ENCODE data around the gene ARHGEF2.
A peak's percentile ranks its signal among the peaks of the same experiment; 100 is the strongest.

The ARHGEF2 gene

DNA sequence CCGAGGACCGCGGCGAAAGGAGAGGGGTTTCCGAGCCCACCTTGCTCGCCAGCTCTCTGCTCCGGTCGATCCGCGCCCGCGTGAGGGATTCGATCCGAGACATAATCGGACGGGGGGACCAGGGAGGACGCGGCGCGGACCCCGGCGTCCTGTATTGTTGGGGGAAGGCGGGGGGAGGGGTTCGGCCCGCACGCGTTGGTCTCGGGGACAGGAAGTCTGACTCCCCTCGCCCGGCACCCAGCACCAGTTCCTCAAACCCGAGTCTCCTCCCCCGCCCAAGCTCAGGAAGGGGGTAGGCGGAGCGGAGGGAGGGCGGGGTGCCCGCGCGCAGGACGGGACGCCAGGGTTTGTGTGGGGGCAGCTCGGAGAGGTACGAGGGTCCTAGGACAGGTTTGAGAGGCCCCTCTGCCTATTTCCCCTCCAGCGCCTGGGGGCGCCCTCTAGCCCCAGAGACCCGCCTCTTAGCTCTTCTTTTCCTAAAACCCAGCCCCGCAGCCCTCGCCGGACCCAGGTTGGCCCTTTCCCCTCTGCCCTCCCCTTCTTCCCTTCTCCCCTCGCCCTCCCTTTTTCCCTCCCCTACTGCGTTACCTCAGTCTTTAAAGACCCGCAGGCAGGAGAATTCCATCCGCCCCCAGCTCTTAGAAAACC is at the start of gene ARHGEF2:
ARHGEF2 (minus strand) TSS at position 223 of the 648 bp plus-strand sequence; CDS start at position 103, 120 bp downstream.
- in situ Hi-C loops (cut with MboI; ENCODE audit: low pct_unique_long_range_greater_than_20kb, low sequenced_read_pairs), result no loop called here
- peak; percentile 94 for DNase-seq

DNA sequence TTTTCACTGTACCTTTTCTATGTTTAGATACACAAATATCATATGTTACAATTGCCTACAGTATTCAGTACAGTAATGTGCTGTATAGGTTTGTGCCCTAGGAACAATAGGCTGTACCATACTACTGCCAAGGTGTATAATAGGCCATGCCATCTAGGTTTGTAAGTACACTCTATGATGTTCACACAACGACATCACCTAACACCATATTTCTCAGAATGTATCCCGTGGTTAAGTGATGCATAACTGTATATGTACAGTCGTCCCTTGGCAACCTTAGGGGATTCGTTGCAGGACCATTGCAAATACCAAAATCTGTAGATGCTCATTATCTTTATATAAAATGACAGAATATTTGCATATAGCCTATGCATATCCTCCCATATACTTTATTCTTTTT is 48.2 kb upstream of the ARHGEF2 start:
- DNase-seq, result no peak
- in situ Hi-C loops (cut with MboI; ENCODE audit: low pct_unique_long_range_greater_than_20kb, low sequenced_read_pairs), result no loop called here

DNA sequence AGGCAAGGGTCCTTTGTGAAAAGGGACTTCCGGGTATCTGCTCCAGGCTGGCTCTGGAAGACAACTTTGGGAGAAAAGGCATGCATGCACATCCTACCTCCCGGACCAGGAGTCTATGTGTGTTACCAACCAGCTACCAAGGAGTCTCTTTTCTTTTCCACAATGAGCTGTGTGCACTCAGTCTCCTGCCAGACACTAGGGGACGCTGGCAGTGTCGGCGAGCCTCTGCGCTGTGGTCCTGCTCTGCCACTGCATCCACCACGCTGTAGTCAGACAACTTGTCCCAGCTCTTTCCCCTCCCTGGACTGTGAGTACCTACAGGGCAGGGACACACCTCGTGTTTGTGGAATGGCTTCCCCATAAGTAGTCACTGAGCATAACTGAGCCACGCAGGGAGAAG is 47.5 kb upstream of the ARHGEF2 start:
- peak; percentile 74 for DNase-seq
- in situ Hi-C loops (cut with MboI; ENCODE audit: low pct_unique_long_range_greater_than_20kb, low sequenced_read_pairs), result no loop called here

DNA sequence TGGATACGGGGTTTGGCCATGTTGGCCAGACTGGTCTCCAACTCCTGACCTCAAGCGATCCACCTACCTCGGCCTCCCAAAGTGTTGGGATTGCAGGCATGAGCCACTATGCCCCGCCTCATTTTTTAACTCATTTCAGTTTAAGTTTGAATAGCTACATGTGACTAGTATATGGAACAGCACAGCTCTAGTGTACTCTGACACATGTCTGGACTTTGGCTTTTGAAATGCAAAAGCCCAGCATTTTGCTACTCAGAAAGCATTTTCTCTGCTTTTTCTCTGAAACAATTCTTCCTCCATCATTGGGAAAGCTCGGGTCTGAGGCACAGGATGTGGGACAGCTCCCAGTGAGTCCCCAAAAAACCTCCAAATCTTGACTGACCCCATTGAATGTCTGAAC is 46.5 kb upstream of the ARHGEF2 start:
- in situ Hi-C loops (cut with MboI; ENCODE audit: low pct_unique_long_range_greater_than_20kb, low sequenced_read_pairs), result no loop called here
- DNase-seq, result no peak

DNA sequence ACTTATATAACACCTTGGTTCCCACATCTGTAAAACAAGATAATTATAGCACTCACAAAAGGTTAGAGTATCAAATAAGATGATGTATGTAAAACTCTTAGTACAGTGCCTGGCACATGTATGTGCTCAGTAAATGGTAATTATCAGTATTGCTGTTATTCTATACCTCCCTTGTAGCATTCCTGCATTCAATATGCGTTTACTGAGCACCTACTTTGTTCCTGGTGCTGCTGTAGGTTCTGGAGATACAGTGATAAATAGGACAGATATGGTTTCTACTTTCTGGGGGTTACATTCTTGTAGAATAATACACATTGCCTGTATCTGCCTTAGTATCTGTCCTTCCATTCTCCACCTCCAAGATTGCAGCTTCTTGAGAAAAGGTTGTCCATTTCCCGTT is 43.6 kb upstream of the ARHGEF2 start:
- no peak for DNase-seq
- in situ Hi-C loops (cut with MboI; ENCODE audit: low pct_unique_long_range_greater_than_20kb, low sequenced_read_pairs), result no loop called here

DNA sequence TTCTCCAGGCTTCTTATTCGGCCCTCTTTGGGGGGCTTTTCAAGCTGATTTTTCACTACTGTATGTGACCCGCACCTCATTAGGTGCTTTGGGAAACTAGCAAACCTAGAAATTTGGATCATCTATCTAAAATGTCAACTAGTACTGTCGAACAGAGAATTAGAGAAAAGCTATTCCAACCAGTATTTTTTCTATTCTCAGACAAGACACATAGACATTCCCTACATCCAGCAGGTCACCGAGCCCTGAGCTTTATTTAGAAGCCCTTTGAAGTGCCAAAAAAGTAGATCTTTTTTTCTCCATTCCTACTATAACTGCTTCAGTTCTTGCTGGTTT is 42.7 kb upstream of the ARHGEF2 start:
- no peak for DNase-seq
- in situ Hi-C loops (cut with MboI; ENCODE audit: low pct_unique_long_range_greater_than_20kb, low sequenced_read_pairs), result no loop called here

DNA sequence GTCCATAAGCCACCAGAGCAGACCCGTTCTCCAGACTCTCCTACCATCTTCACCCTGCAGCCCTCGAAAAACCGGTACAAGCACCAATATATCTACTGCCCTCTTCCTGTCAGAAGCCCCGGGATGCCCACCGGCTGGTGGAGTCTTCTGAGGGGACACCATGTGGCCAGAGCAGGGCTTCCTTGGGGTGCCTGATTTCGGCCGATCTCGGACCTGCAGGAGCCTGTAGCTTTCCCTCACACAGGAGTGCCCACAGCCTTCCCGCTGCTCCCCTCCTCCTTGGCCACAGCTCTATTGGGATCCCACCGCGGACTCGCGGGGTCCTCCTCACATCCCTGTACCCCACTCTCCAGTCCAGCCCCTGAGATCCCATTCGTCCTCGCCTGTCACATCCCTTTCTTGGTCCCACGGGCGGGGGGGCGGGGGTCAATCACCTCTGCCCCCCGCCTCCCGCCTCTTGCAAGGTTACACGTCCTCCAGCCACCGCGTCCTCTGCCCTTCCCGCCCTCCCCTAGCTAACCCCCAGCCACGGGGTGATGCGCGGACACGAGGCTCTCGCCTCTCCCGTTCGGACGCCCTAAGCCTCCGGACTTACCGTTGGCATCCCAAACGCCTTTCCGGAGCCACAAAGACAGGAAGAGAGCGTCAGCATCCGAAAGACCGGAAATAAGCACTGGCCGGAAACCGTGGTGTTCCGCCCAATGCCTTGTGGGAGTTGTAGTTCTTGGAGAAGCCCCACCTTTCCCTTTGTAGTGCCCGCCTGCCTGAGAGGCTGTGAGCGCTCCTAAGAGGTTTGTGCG is 42.1 kb upstream of the ARHGEF2 start, which contains the start of gene SSR2:
SSR2 (minus strand) TSS at position 659 of the 800 bp plus-strand sequence. CDS start 784 bp downstream, outside the sequence.
- in situ Hi-C loops (cut with MboI; ENCODE audit: low pct_unique_long_range_greater_than_20kb, low sequenced_read_pairs), result no loop called here
- DNase-seq, result peak; percentile 92

DNA sequence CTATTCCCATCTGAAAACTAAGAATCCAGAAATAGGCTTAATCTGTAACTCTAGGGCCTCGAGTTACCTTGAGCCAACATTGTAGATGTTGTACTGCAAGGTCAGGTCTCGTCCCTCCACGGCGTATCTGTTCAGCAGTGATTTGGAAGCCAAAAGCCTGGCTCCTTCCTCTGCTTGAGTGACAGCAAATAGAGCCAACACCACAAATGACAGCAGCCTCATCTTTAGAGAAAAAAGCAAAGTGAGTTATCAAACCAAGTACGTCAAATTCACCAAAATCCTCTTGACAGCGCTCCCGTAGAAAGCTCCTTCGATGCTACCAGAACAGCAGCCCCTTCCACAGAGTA is 41.6 kb upstream of the ARHGEF2 start:
- in situ Hi-C loops (cut with MboI; ENCODE audit: low pct_unique_long_range_greater_than_20kb, low sequenced_read_pairs), result no loop called here

DNA sequence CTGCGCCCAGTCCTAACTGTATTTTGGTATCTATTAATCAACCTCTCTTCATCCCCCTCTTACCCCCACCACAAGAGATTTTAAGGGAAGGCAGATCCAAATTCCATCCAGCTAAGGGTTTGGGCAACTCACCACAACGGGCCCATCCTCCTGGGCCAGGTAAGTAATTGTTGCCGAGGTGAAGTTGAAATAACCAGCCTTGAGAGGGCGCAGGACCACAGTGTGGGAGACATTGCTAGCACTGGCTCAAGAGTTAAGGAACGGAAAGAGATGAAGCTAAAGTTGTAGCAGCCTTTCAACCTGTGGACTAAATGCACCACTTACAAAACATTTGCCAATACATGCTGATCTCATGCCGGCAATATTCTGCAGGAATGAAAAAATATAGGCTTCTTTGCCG is 36.5 kb upstream of the ARHGEF2 start:
- no peak for DNase-seq
- in situ Hi-C loops (cut with MboI; ENCODE audit: low pct_unique_long_range_greater_than_20kb, low sequenced_read_pairs), result no loop called here

More for the DNA sequence above, 41.6 kb upstream of the ARHGEF2 start:
- DNase-seq, result no peak

DNA sequence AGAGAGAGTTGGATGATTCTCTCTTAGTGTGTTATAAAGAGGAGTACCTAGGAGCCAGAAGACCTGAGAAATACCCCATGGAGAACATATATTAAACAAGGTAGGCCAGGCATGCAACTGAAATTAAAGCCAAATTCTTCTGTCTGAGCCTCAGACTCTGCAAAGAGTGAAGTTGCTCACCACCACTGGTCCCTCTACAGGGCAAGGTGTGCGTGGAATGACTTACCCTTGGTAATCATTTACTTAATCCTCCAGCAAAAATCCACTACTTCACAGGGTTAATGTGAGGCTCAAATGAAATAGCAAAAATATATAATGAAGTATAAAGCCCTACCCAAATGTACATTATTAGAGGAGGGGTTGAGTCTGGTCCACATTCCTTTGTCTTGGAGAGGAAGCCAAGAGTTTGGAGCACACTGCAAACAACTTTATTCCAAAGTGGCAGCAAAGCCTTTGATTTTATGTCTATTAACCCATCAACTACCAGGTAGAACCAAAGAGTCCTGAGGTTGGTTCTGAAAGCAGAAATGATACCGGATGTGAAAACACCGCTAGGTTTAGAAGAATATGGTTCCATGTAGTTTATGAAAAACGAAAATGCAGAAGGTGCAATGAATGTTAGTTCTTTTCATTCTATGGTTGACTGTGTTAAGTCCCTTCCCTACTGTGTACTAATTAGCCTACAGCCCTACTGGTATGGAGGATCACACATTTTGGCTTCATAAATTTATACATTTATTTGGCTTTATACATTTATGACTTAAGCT is 33.9 kb upstream of the ARHGEF2 start:
- in situ Hi-C loops (cut with MboI; ENCODE audit: low pct_unique_long_range_greater_than_20kb, low sequenced_read_pairs), result no loop called here
- DNase-seq, result no peak

DNA sequence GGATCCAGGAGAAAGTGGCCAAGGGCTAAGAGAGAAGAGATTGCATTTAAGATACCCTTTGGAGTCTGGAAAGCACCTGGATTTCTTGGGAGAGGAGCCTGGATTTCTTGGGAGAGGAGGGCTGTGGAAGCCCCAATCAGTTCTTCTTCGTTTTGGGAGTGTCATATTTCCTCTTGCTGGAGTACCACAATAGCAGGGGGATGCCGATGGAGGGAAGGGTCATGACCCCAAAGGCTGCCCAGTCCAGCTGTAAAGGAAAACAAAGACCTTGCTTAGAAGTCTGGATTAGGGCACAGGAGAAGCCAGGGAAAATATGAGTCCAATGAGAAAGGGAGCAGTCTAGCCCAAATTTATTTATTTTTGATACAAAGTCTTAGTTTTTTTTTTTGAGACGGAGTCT is 31.1 kb upstream of the ARHGEF2 start:
- in situ Hi-C loops (cut with MboI; ENCODE audit: low pct_unique_long_range_greater_than_20kb, low sequenced_read_pairs), result no loop called here
- DNase-seq, result no peak

DNA sequence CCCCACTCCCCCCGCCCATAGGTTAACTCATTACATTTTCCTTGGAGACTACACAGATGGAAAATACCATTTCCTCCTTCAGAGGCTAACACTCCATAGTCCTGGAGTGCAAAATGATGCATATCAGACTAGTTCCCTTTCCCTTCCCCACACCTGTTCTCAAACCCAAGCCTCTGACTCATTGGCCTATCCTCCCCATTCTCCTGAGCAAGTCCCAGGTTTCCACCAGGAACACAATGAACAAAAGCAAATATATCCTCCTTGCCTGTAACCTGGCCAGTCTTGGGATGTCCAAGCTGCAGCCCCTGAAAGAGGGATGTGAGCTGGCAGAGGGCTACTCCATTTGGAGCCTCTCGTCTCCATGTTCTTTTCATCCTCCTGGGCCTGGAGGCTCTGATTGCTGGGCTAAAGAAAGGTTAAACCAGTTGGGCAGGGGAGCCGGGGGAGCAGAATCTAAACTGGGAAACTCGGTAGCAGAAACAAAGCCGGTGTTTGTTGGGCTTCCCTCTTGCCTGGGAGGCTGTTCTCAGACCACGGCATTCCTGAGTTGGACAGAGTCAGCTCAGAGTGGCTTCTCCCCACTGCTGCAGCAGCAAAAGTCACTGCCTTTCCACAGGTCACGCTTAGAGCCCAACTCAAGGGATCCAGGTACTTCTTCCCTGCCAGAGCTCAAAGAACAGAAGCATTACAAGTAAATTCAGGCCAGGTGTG is 28.5 kb upstream of the ARHGEF2 start:
- in situ Hi-C loops (cut with MboI; ENCODE audit: low pct_unique_long_range_greater_than_20kb, low sequenced_read_pairs), result no loop called here
- no peak for DNase-seq

DNA sequence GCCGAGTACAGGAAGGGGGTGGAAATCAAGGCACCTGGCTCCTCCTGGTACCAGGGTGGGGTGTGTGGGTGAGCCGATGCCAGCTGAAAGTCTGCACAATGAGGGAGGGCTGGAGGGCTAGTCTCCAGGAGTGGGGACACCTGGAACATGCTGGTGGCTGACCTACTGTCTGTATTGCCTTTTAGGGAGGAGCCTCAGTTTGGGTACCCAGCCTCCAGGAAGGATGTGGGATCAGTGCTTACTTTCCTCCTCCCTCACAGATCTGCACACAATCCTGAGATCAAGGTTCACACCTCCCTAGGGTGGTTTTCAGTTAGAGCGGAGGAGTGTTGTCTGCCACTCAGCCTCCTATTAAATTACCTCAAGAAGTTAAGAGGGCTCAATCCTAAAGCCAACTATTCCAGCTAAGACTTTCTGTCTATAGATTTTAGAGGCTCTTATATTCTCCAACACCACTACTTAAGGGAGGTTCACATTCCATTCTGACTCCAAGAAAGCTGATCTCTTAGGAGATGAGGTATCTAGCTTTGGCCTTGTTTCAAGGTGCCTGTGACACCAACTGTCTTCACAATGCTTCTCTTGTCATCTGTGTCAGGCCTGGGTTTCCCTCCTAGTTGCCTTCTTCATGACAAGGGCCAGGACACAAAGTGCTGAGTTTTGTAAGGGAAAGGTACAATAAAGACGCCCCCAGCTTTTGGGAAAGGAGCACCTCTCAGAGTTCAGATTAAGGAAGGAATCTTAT is 26.7 kb upstream of the ARHGEF2 start:
- in situ Hi-C loops (cut with MboI; ENCODE audit: low pct_unique_long_range_greater_than_20kb, low sequenced_read_pairs), result no loop called here
- DNase-seq, result no peak

DNA sequence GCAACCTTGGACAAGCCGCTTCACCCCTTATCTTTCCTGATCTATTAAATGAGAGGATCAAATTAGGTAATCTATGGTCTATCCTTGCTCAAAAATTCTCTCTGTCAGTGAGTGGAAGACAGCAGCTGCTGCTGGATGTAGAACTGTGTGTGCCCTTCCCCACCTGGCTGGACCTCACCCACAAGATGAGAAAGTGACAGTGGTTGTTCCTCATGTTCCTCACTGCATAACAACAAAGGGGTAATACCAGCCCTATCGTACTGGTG is 25.5 kb upstream of the ARHGEF2 start:
- in situ Hi-C loops (cut with MboI; ENCODE audit: low pct_unique_long_range_greater_than_20kb, low sequenced_read_pairs), result no loop called here
- no peak for DNase-seq

DNA sequence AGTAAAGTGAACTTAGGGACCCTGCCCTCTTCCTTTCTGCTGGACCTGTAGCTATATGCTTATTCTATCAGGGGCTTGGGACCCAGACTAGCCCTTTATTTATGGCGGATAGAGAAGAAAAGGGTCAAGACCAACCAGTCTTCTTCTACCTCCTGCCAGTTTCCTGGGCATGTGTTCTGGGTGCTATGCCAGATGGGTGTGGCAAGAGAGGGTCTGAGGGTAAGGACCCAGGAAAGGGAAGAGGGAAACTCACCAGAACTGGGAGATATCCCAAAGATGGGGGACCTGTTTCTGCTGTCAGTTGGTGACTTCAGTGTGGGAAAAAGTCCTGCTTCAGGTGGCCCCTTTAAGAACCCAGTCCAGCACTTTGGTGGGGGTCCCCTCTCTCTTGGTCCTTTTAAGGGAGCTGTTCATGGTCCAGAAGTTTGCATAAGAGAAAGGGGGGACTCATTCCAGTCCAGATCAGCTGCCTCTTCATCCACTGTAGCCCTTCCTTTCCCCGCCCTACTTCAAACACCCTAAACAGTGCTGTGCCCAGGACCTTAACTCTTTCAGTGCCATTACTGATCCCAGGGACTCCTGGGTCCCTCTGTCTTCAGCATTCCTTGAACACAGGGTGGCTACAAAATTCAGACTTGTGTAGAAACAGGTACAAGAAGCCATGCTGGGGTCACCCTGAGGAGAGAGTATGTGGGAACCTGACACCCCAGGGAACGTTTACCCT is 24.0 kb upstream of the ARHGEF2 start:
- DNase-seq, result no peak
- in situ Hi-C loops (cut with MboI; ENCODE audit: low pct_unique_long_range_greater_than_20kb, low sequenced_read_pairs), result no loop called here

DNA sequence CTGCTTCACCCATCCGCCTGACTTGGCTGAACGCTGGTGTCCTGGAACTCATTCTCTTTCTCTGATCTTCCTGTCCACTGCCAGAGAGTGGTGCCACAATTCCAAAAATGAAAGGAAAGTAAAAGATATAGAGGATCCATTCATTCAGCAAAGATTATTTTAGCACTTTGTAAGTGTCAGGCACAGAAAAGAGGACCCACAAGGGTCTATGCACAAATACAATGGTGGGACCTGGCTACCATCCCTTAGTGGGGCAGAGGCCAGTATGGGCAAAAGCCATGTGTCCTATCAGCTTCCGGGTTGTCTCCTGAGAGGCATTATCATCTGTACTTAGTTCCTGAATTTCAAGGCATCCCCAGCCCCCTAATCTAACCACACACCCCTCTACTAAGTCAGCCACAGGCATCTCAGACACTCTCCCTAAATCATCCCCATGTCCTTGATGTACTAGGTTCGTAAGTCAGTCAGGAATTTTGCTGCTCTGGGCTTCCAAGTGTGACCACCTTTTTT is 23.4 kb upstream of the ARHGEF2 start:
- peak; percentile 47 for DNase-seq

DNA sequence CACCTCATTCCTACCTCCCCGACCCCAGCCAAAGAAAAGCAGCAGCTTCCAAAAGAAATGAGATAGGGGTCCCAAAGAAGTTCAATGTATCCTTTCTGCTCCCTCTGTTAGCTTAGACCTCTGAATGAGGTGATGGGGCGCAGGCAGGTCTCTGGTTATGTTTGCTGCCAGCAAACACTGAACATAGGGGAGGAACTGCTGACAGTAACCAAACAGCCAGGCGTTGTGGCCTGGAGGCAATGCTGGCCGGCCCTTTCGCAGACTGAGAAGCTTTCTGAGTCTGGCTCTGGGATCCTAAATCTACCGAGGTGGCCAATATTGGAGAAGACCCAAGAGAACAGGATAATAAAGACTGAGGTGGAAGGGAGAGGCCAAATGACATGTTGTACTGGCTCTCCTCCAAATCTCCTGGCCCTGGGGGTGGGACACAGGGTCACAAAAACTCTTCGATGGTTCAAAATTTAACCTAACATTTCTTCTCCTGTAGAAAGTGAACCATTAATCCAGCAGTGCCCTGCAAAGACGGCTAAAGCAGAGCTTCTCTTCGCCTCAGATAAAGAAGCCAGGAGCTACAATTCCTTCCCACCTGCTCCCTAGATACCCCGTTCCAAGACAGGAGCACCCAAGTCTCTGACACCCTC is 22.8 kb upstream of the ARHGEF2 start:
- no peak for DNase-seq
- in situ Hi-C loops (cut with MboI; ENCODE audit: low pct_unique_long_range_greater_than_20kb, low sequenced_read_pairs), result no loop called here

More for the DNA sequence above, 23.4 kb upstream of the ARHGEF2 start:
- in situ Hi-C loops (cut with MboI; ENCODE audit: low pct_unique_long_range_greater_than_20kb, low sequenced_read_pairs), result no loop called here

DNA sequence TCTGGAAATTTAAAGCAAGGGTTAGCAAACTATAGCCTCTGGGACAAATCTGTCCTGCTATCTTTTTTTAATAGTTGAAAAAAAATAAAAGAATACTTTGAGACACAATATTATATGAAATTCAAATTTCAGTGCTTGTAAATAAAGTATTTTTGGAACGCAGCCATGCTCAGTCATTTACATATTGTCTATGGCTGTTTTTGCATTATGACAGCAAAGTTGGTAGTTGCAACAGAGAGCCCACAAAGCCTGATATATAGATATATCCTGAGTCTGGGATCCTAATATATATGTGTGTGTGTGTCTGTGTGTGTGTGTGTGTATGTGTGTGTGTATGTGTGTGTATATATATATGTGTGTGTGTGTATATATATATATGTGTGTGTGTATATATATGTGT is 21.6 kb upstream of the ARHGEF2 start:
- no peak for DNase-seq
- in situ Hi-C loops (cut with MboI; ENCODE audit: low pct_unique_long_range_greater_than_20kb, low sequenced_read_pairs), result no loop called here
